ENCODE results near the gene PATJ.

GRCh38 chr1:62210960-62211359, 468.7 kb downstream of the PATJ start:
- TF ChIP-seq CTCF (IDR thresholded peaks at IDR 0.05; ENCODE audit: insufficient read depth, low read length, poor library complexity, severe bottlenecking) (no peak), EZH2phosphoT487 (conservative IDR thresholded peaks at IDR 0.05; ENCODE audit: low read length) (no peak)

Data from SU-DHL-6 (cell line).